DMS153 (cell line): ENCODE results near the gene USP24.
"Not testable (repeated sequence)": the region's sequence is repeated elsewhere in the genome, so short reads cannot be mapped to it uniquely, and the experiment has no call there.

ENCODE experiments used
- DNase-seq: peaks from one replicate; lab custom pipeline; 2025; lab: John Stamatoyannopoulos, UW

Gene USP24

GRCh38 chr1:55118651-55119329 lies 96.4 kb downstream of the USP24 start:
- no peak for DNase-seq

- DNase-seq: no peak
These were observed 97.2 kb downstream of the USP24 start for GRCh38 chr1:55117941-55118340.

GRCh38 chr1:55109005-55109404 lies 106.2 kb downstream of the USP24 start:
- DNase-seq: not testable (repeated sequence)

- no peak for DNase-seq
These were observed 108.1 kb downstream of the USP24 start for GRCh38 chr1:55107101-55107500.

GRCh38 chr1:55103891-55104290 lies 111.3 kb downstream of the USP24 start:
- DNase-seq: no peak

GRCh38 chr1:55095095-55095494 lies 120.1 kb downstream of the USP24 start:
- no peak for DNase-seq

- no peak for DNase-seq
These were observed 122.7 kb downstream of the USP24 start for GRCh38 chr1:55092475-55092874.

- DNase-seq: no peak
These were observed 125.5 kb downstream of the USP24 start for GRCh38 chr1:55089683-55090082.

GRCh38 chr1:55088413-55088812 lies 126.8 kb downstream of the USP24 start:
- DNase-seq: no peak

- no peak for DNase-seq
These were observed 127.7 kb downstream of the USP24 start for GRCh38 chr1:55087439-55087838.

GRCh38 chr1:55084257-55084656 lies 130.9 kb downstream of the USP24 start:
- DNase-seq: no peak

- no peak for DNase-seq
These were observed 133.3 kb downstream of the USP24 start for GRCh38 chr1:55081905-55082296.

- DNase-seq: no peak
These were observed 133.8 kb downstream of the USP24 start for GRCh38 chr1:55081188-55081904.

GRCh38 chr1:55079651-55080050 lies 135.5 kb downstream of the USP24 start:
- DNase-seq: no peak

- DNase-seq: no peak
These were observed 136.7 kb downstream of the USP24 start for GRCh38 chr1:55078470-55078869.

GRCh38 chr1:55076356-55076755 lies 138.8 kb downstream of the USP24 start:
- DNase-seq: no peak

- DNase-seq: no peak
These were observed 140.7 kb downstream of the USP24 start for GRCh38 chr1:55074455-55074854.

- DNase-seq: no peak
These were observed 141.8 kb downstream of the USP24 start for GRCh38 chr1:55073187-55073916.

- DNase-seq: no peak
These were observed 143.7 kb downstream of the USP24 start for GRCh38 chr1:55071477-55071876.

GRCh38 chr1:55070293-55071164 lies 144.6 kb downstream of the USP24 start:
- DNase-seq: no peak

- no peak for DNase-seq
These were observed 145.9 kb downstream of the USP24 start for GRCh38 chr1:55069280-55069679.

- no peak for DNase-seq
These were observed 146.5 kb downstream of the USP24 start for GRCh38 chr1:55068638-55069037.
